ENCODE data around the gene FCHO1. TPM values are rescaled to one million over a fixed set of nuclear protein-coding genes. Genes with fewer than 3 reads are reported as not detected.

The FCHO1 gene
- total and polyA plus RNA-seq, 9 donors = 0.95 to 4.3 (median 2.8) TPM

- Histone ChIP-seq H3K4me1 (ENCODE audit: insufficient read depth) (no peaks in the 10 kb centered on the region), H3K9me3 (no peaks in the 10 kb centered on the region), H3K27me3 (no peaks in the 10 kb centered on the region), H3K4me3 (no peak overlapping the region), H3K36me3 (no peaks in the 10 kb centered on the region), H3K27ac (no peak overlapping the region)
- 71 to 75% (median 74%) methylated on average over 14 of the region's 14 CpGs for WGBS, 3 donors
- DNase-seq = no peak
- no peak for TF ChIP-seq POLR2A (IDR thresholded peaks at IDR 0.05)
- TF ChIP-seq CTCF (IDR thresholded peaks at IDR 0.05) = no peak
- no peak for TF ChIP-seq EP300 (IDR thresholded peaks at IDR 0.05)
- intact Hi-C loops (cut with DNase I) = no loop called here
Measured at GRCh38 chr19:17803264-17803896, 52.1 kb downstream of the FCHO1 start.

GRCh38 chr19:17805427-17805826 lies 54.1 kb downstream of the FCHO1 start:
- TF ChIP-seq EP300 (IDR thresholded peaks at IDR 0.05) (no peak), CTCF (IDR thresholded peaks at IDR 0.05) (no peak), POLR2A (IDR thresholded peaks at IDR 0.05) (no peak)
- no peaks in the 10 kb centered on the region for H3K36me3 ChIP-seq
- intact Hi-C loops (cut with DNase I) = no loop called here
- WGBS, 3 donors = 88 to 95% (median 92%) methylated on average over 4 of the region's 4 CpGs
- no peaks in the 10 kb centered on the region for H3K4me1 ChIP-seq (ENCODE audit: insufficient read depth)
- H3K27ac ChIP-seq = no peak overlapping the region
- no peak for DNase-seq
- no peaks in the 10 kb centered on the region for H3K27me3 ChIP-seq
- H3K4me3 ChIP-seq = no peak overlapping the region
- no peaks in the 10 kb centered on the region for H3K9me3 ChIP-seq

GRCh38 chr19:17806945-17807344 lies 55.7 kb downstream of the FCHO1 start:
- intact Hi-C loops (cut with DNase I) = no loop called here
- no peaks in the 10 kb centered on the region for H3K36me3 ChIP-seq
- no peak for TF ChIP-seq POLR2A (IDR thresholded peaks at IDR 0.05)
- TF ChIP-seq CTCF (IDR thresholded peaks at IDR 0.05) = no peak
- WGBS, 3 donors = 75 to 78% (median 76%) methylated on average over 3 of the region's 3 CpGs
- no peaks in the 10 kb centered on the region for H3K27me3 ChIP-seq
- H3K4me1 ChIP-seq (ENCODE audit: insufficient read depth) = no peaks in the 10 kb centered on the region
- H3K9me3 ChIP-seq = no peaks in the 10 kb centered on the region
- no peak overlapping the region for H3K4me3 ChIP-seq
- no peak for DNase-seq
- H3K27ac ChIP-seq = no peak overlapping the region

GRCh38 chr19:17807731-17808316 lies 56.5 kb downstream of the FCHO1 start:
- Histone ChIP-seq H3K9me3 (no peaks in the 10 kb centered on the region), H3K36me3 (no peaks in the 10 kb centered on the region), H3K27me3 (no peaks in the 10 kb centered on the region), H3K4me3 (no peak overlapping the region), H3K27ac (no peak overlapping the region), H3K4me1 (ENCODE audit: insufficient read depth) (no peaks in the 10 kb centered on the region)
- no peak for DNase-seq
- 67 to 78% (median 76%) methylated on average over 38 of the region's 38 CpGs for WGBS, 3 donors
- intact Hi-C loops (cut with DNase I) = no loop called here
- TF ChIP-seq EP300 (IDR thresholded peaks at IDR 0.05) (no peak), CTCF (IDR thresholded peaks at IDR 0.05) (no peak), POLR2A (IDR thresholded peaks at IDR 0.05) (no peak)

Data from ovary (tissue), 9 donors.